Activated CD8-positive, alpha-beta memory T cell treated with anti-CD3 and anti-CD28 coated beads, Interleukin-2, amount 50 U/mL, for 1 hour (primary cell): ENCODE measurements around the gene SIGLEC5.

Source experiments
- DNase-seq: peaks from one replicate; pipeline ENCODE4 v3.0.0-alpha.2; 2020; ENCODE audit errors: extremely low read depth

SIGLEC5 gene

GRCh38 chr19:51627491-51628138 is 2.6 kb downstream of the SIGLEC5 start:
- no peak for DNase-seq

- DNase-seq, result no peak
These were observed 3.5 kb downstream of the SIGLEC5 start for GRCh38 chr19:51626675-51627074.

GRCh38 chr19:51621178-51621577 is 9.0 kb downstream of the SIGLEC5 start:
- DNase-seq, result no peak

GRCh38 chr19:51615991-51616390 is 14.2 kb downstream of the SIGLEC5 start:
- no peak for DNase-seq

GRCh38 chr19:51614789-51615188 is 15.4 kb downstream of the SIGLEC5 start:
- no peak for DNase-seq

- no peak for DNase-seq
These were observed 19.6 kb downstream of the SIGLEC5 start for GRCh38 chr19:51610576-51610975.

GRCh38 chr19:51607920-51608562 is 22.2 kb downstream of the SIGLEC5 start:
- DNase-seq, result no peak

GRCh38 chr19:51607077-51607476 is 23.1 kb downstream of the SIGLEC5 start:
- DNase-seq, result no peak

GRCh38 chr19:51602189-51602854 is 27.9 kb downstream of the SIGLEC5 start:
- no peak for DNase-seq

GRCh38 chr19:51600940-51601580 is 29.1 kb downstream of the SIGLEC5 start:
- no peak for DNase-seq

GRCh38 chr19:51599084-51599483 is 31.1 kb downstream of the SIGLEC5 start:
- DNase-seq, result no peak

- no peak for DNase-seq
These were observed 31.9 kb downstream of the SIGLEC5 start for GRCh38 chr19:51598159-51598915.

- no peak for DNase-seq
These were observed 34.7 kb downstream of the SIGLEC5 start for GRCh38 chr19:51595190-51596175.

GRCh38 chr19:51594774-51595109 is 35.5 kb downstream of the SIGLEC5 start:
- no peak for DNase-seq

- peak; percentile 90 for DNase-seq
These were observed 36.0 kb downstream of the SIGLEC5 start for GRCh38 chr19:51593969-51594773.

GRCh38 chr19:51593138-51593890 is 36.9 kb downstream of the SIGLEC5 start:
- DNase-seq, result no peak

- DNase-seq, result no peak
These were observed 37.7 kb downstream of the SIGLEC5 start for GRCh38 chr19:51592521-51592920.

- DNase-seq, result no peak
These were observed 39.8 kb downstream of the SIGLEC5 start for GRCh38 chr19:51590441-51590840.

GRCh38 chr19:51589511-51589910 is 40.7 kb downstream of the SIGLEC5 start:
- no peak for DNase-seq
